ENCODE results near the gene SOX13.

DNA sequence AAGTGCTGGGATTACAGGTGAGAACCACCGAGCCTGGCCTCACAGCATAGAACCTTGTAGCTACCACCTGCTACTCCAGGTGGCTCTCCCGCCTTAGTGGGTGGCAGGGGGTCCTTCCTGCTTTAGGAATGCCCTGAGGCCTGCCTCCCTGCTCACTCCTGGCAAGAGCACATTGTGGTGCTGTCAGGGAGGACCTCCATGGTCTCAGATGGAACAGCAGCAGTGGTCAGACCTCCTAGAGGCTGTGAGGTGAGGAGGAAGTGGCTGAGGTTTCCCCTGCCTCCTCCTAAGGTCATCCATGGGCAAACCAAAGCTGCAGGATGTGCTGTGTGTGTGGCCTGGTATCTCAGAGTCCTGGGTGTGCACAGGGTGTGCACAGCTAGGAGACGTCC lies 6.7 kb downstream of the SOX13 start:
- TF ChIP-seq, protein P1, sequence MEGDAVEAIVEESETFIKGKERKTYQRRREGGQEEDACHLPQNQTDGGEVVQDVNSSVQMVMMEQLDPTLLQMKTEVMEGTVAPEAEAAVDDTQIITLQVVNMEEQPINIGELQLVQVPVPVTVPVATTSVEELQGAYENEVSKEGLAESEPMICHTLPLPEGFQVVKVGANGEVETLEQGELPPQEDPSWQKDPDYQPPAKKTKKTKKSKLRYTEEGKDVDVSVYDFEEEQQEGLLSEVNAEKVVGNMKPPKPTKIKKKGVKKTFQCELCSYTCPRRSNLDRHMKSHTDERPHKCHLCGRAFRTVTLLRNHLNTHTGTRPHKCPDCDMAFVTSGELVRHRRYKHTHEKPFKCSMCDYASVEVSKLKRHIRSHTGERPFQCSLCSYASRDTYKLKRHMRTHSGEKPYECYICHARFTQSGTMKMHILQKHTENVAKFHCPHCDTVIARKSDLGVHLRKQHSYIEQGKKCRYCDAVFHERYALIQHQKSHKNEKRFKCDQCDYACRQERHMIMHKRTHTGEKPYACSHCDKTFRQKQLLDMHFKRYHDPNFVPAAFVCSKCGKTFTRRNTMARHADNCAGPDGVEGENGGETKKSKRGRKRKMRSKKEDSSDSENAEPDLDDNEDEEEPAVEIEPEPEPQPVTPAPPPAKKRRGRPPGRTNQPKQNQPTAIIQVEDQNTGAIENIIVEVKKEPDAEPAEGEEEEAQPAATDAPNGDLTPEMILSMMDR (IDR thresholded peaks at IDR 0.05; ENCODE audit: insufficient read depth, low read length): no peak
- TF ChIP-seq SPI1 (IDR thresholded peaks at IDR 0.05; ENCODE audit: borderline replicate concordance, low read depth) (no peak), POLR2AphosphoS5 (IDR thresholded peaks at IDR 0.05; ENCODE audit: low read depth) (no peak)
